Left colon (tissue), 2 donors: ENCODE measurements around the gene SUCLG1. TPM values are rescaled to one million over a fixed set of nuclear protein-coding genes. Genes with fewer than 3 reads are reported as not detected.
"Not testable (repeated sequence)": the region's sequence is repeated elsewhere in the genome, so short reads cannot be mapped to it uniquely, and the experiment has no call there.

Experiments
- ATAC-seq: fragments of 200-7000 bp; cut with Tn5 transposase; one replicate; pipeline ENCODE4 v1.9.1; 2020; ENCODE audit warnings: mild to moderate bottlenecking, moderate library complexity
- DNase-seq, 2 donors: peaks; one replicate each; pipeline ENCODE4 v3.0.0-alpha.2; 2020
- intact Hi-C, 2 donors: fragments of 100-400 bp; cut with DNase I in 1 of 2; cut with micrococcal nuclease in 1 of 2; formaldehyde crosslinking; loops; one replicate each; pipeline versions ENCODE4 v1.11.2 to v1.14.0; 2022; cut with DNase I, micrococcal nuclease
- total RNA-seq, 2 donors: library from RNA; stranded (reverse); fragmentation: NEBNext Ultra II Directional; extraction: Animal tissue kit (Norgen Biotek cat#: 25700); gene quantifications; one replicate each; pipeline ENCODE4 v1.2.1, GENCODE V29; 2021
- donor health status: DM: no; HTN: no; CAD: no.
- donor health status: DM: yes; HTN: yes; CAD: no.

Gene SUCLG1
- total RNA-seq, 2 donors from 2014 or later, result 201 to 234 TPM

DNA sequence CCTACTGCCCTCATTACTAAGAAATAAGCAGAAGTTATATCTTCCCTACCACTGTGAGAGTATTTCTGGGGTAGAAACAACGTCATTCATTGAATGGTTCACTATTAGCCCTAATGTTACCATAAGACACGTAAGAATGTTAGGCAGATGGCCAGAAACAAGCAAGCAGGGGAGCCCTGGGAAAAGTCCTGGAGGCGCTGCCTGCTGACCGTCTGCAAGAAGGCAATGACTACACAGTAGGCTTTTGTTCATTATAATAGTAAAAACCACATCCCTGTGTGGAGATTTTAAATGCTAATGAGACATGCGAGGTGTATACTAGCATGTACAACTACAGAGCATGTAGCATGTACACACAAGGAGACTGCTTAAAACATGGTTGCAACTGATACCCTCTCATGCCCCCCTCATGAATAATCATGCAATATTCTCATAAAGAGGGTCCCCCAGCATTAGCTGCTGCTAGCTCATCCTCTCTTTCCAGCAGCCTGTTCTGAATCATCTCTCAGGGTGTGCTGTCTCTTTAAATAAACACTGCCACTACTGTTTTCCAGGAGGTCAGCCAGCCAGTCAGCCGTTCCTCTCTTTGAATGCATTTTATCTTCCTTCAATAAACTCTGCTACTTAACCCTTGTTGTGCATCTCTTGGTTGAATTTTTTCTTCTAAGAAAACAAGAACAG is 23.6 kb downstream of the SUCLG1 start:
- DNase-seq, result no peak
- intact Hi-C loops, result no loop called here
- ATAC-seq, result peak; percentile 43

DNA sequence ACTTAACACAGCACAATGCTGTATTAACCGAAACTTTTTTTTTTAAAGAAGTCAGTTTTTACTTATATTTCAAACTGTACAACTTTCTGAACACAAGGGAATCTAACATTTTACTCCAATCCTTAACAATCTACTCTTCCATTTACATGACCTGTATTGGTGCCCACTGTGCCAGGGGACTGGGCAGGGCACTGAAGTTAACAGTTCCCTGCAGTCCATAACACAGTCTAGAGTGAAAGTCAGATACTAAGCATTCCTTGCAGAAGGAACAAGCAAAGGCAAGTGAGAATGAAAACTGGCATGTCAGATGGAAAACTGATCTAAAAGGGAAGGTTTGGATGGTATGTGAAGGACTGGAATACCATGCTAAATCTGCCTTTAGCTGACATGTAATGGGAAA is 29.8 kb downstream of the SUCLG1 start:
- DNase-seq, result no peak
- ATAC-seq, result no peak
- intact Hi-C loops, result no loop called here

DNA sequence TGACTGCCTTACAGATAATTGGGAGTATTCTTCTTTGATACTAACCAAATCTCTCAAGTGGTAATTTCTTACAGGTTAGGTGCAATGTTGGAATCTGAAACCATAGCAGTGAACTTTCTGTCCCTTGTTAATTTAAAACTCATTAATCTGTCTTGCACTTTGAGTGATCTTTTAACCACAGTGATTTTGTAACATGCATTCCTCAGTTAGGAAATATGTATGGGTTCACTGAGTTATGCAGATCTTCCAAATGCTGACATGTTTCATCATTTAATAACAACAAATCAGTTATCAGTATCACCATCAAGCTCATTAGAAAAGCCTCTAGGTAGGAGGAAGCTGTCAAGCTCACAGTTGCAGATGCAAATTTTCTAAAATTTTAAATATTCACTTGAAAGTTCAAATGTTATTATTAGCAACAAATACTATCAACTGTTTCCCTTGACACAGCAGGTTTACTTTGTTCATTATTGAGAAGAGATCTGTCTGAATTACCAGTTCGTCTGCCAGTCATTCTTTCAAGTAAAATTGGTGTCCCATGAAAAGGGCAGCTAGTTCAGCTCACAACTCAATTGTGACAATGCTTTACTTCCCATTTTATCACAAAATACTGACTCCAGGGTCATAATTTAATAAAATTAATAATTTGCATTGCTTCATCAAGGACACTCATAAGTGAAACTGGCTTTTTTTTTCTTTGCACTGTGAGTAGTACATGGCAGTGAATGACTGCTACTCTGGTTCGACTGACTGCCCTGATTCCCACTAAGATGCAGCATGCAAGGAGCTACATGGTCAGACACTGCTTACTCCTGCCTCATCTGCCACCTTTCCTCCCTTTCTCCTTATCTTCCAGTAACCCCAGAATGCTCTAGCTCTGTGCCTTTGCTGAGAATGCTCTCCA is 31.6 kb downstream of the SUCLG1 start:
- ATAC-seq (no peak), DNase-seq (no peak)
- intact Hi-C loops, result no loop called here

DNA sequence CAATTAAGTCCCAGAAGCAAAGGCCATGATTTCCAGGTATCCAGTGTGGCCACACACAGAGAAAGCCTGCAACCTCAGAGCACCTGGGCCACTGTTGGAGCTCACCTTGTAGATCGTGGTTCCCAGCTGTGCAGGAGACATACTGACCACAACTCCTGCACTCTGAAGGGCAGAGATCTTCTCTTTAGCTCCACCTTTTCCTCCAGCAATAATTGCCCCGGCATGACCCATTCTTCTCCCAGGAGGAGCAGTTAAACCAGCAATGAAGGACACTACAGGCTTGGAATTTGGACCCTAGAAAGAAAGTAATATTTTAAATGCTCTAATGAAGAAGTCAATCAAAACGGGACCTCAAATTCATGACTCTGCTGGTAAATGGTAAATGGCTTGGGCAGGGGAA is 33.8 kb downstream of the SUCLG1 start:
- peak; percentile 67 for ATAC-seq
- intact Hi-C loops, result no loop called here
- no peak for DNase-seq

DNA sequence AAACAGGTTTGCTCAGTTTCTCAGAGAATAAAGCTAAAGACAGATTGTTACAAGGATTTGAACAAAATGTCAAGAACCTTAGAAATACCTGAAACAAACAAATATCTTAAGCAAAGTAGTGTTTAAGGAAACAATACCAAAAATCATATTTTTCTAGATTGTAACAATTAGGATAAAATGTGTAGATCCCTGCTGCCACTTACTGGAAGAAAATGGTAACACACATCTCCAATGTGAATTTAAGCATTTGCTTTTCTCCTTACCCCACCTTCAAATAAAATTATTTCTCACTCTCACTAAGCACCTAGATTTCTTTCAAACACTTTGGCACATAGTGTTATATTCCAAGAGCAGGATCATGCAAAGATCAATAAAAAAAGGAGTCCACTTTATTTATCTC is 34.9 kb downstream of the SUCLG1 start:
- DNase-seq (no peak), ATAC-seq (no peak)
- intact Hi-C loops, result no loop called here

DNA sequence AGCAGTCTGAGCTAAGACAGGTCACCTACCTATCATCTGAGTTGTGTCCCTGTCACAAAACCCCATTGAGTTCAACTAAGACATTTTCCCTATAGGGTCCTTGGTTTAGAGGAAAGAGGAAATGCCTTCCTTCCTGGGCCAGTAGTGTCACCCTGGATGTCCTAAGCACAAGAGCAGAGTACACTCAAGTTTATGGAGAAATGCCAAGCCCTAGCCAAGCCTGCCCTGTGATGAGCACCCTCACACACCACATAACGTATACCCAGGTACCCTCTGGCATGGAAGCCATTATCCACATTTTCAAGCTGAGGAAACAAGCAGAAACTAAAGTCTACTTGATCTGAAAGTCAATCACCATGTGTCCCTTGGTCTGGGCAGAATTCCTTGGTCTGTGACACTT is 37.3 kb downstream of the SUCLG1 start:
- ATAC-seq, result peak; percentile 55
- intact Hi-C loops, result no loop called here

DNA sequence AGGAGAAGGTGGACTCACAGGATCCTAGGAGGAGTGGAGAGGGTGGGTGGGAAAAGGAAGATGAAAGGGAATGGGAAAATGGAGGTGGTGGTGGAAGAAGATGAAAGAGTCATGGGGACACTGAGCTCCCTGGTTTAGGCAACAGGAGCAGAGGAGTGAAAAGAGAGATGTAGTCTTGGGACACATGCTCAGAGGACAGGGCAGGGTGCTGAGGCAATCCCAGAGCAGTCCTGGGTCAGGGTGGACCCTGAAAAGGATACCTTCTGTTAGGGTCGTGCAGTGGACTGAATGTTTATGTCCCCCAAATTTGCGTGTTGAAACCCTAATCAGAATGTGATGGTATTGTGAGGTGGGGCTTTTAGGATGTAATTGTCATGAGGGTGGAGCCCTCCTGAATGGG is 37.9 kb downstream of the SUCLG1 start:
- ATAC-seq (no peak), DNase-seq (no peak)
- intact Hi-C loops, result no loop called here

More for the DNA sequence above, 37.3 kb downstream of the SUCLG1 start:
- DNase-seq, result no peak

DNA sequence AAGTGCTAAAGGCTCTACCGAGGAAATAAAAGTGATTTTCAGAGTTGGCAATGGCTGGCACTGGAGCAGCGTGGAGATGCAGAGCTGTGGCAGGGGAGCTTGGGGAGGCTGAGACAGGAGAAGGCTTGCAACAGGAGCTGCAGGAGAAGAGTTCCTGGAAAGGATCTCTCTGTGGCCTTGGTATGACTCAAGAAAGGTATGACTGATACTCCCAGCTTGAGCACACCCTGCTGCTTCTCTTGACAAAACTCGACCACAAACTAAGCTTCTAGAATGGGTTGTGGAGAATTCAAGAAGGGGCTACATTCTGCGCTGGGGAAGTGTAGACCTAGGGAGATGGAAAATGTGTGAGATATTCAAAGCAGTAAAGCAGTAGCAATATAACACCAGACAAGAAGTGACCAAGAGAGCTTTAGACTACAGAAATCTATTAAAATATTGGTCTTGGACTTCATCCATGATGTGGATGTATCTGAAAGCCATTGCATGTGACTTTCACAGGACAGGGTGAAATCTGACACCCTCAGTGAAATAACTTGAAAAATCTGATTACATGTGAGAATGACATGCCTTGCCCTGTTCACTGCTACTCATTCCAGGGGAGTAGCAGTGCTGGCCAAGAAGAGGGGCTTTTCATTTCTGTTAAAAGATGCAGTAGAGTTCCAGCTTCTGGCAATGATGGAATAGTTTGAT is 41.5 kb downstream of the SUCLG1 start:
- intact Hi-C loops, result no loop called here
- no peak for DNase-seq
- ATAC-seq, result no peak

DNA sequence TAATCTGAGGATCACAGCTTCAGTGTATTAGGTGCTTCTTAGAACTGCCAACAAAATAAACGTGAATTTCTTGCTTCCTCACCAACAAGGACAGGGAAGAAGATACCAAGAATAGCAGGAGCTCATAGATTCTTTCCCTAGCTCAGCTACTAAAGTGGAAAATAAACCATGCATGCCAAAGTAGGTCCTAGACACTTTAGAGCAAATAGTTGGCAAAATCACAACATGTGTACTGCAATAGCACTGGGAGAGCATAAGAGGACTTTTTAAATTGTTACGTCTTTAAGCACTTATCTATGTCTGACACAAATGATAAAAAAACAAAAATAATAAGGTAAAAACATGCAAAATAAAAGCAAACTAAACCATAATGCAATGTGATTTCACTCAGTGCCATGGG is 49.5 kb downstream of the SUCLG1 start:
- DNase-seq, result no peak
- intact Hi-C loops, result no loop called here
- no peak for ATAC-seq

DNA sequence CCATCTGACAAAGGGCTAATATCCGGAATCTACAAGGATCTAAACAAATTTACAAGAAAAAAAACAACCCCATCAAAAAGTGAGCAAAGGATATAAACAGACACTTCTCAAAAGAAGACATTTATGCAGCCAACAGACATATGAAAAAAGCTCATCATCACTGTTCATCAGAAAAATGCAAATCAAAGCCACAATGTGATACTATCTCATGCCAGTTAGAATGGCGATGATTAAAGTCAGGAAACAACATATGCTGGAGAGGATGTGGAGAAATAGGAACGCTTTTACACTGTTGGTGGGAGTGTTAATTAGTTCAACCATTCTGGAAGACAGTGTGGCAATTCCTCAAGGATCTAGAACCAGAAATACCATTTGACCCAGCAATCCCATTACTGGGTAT is 57.0 kb downstream of the SUCLG1 start:
- ATAC-seq, intact Hi-C loops, DNase-seq: not testable (repeated sequence)

DNA sequence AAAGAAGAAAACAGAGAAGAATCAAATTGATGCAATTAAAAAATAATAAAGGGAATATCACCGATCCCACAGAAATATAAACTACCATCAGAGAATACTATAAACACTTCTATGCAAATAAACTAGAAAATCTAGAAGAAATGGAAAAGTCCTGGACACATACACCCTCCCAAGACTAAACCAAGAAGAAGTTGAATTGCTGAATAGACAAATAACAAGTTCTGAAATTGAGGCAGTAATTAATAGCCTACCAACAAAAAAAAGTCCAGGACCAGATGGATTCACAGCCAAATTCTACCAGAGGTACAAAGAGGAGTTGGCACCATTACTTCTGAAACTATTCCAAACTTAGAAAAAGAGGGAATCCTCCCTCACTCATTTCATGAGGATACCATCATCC is 59.2 kb downstream of the SUCLG1 start:
- DNase-seq, intact Hi-C loops, ATAC-seq: not testable (repeated sequence)

DNA sequence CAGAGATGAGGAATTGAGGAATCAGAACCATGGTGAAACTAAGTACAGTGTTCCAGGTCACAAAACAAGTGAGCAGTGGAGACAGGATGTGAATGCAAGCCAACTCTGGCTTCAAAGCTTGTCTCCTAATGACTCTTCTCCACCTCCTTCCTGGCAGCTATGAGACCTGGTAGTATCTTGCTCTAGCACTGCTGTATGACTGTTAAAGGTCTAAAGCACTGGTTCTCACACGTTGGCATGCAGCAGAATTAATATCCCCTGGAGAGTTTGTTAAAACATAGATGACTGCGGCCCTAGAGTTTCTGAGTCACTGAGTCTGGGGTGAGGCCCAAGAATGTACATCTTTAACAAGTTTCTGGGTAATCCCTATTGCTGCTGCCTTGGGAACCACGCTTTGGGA is 63.3 kb downstream of the SUCLG1 start:
- no peak for DNase-seq
- intact Hi-C loops, result no loop called here
- ATAC-seq, result no peak

DNA sequence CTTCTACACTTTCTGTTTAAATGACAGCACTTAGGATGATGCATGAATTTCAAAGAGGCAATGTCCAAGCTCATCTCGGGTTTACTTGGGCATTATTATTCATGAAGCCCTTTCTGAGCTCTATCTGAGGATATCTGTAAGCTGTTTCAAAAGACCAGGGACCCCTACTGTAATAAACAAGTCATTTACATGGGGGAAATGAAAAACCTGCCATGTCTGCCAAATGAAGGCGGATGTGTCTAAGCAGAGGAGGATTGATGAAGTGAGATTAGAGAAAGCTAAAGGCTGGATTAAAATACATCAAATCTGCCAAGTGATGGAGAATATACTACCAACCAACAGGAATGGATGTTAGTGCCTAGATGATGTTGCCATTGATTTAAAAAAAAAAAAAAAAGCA is 64.5 kb downstream of the SUCLG1 start:
- DNase-seq (no peak), ATAC-seq (no peak)
- intact Hi-C loops, result no loop called here

DNA sequence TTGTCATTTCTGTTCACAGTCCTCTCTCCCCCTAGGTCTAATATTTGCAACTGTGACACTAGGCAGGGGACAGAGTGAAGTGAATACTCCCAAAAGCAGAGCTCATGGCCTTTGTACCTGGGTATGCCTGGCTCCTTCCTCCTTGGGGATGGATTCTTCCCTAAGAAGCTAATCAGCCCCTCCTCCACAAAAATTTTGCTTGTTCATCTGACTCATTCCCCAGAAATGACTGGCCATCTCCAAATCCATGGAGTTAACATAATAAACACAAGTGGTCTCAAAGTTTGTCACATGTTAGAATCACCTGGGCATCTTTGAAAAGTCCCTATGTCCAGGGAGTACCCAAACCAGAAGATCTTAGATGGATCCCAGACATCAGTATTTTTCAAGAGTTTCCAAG is 65.3 kb downstream of the SUCLG1 start:
- DNase-seq (no peak), ATAC-seq (no peak)
- intact Hi-C loops, result no loop called here

DNA sequence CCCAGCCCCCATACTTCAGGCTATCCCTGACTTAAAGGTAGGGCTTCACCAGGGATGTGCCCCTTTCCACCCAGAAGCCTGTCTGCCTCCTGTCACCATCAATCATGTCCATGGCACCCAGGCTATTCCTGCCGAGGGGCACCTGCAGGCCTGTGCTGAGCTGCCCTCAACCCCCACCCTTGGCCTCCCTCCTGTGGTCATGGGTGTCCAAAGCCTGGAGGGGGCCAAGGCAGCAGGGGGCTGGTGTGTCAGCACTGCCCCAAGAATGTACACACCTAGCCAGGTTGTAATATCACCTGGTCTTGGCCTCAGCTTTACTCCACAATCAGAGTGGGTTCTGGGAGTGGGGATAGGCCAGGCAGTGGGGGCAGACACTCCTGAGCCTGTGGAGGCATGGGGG is 69.3 kb downstream of the SUCLG1 start:
- ATAC-seq (no peak), DNase-seq (no peak)
- intact Hi-C loops, result no loop called here

DNA sequence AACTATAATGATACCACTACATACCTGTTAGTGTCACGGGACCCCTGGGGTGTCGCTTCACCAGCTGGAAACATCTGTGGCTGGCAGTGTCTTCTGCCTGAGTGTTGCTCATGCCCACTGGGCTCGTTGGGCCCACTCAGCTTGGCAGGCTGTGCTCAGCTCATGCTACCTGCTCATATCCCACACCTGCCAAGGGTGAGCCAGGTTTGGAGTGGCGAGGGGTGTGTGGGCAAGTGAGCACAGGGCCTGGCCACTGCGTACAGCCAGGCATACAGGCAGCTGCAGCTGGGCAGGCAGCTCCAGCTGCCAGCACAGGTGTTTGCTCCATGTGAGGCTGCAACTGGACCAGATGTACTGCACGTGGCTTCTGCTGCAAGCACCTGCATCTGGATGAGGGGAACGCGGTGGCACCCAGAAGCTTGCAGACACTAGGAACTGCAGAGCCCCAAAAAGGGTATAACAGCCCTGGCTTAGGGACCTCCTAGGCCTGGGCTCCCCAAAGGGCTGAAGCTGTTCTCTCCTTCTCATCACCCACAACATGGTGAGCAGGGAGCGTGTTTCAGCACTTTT is 70.1 kb downstream of the SUCLG1 start:
- DNase-seq (no peak), ATAC-seq (no peak)
- intact Hi-C loops, result no loop called here

DNA sequence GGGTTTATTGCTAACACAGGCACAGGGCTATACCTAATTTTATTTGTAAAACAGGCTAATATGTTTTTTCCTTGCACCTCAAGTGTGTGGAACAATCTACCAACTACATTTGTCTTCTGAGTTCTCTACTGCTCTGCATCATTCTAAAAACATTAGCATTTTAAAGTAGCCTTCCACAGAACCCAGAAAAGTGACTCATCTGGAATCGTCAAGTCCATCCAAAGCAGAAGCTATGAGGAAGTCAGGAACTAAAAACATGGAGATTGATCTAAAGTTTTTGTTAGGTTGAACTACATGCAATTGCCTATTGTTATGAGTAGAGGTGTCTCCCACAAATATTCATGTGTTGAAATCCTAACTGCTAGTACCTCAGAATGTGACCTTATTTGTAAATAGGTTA is 70.9 kb downstream of the SUCLG1 start:
- no peak for DNase-seq
- no peak for ATAC-seq
- intact Hi-C loops, result no loop called here

DNA sequence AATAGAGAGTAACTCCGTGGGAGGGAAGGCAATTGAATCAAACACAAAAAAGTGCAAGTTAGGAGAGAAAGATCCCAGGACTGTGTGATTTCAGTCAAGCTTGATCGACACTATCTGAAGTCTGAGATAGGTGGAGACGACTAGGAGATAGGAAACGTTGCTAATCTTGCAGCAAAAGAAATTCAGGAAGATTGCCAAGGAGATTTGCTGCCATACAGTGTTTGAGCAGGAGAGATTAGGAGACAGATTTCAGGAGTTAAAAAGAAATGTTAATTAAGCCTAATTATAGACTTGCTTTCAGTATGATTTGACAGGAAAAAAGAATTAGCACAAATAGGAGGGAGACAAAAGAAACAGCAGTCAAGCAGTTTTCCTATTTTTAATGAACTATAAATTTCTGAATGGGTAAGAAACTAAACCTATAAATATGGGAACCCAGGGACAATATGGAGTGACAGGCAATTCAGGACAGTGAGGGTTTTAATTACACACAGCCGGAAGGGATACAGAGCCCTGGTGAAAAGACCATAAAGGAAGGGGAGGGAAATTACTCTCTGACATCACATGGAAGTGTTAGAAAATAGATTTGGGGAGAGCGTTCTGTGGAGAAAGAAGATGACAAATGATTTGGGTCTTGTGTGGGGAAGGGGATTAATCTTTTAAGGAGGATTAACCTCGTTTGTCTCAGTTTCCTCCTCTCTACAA is 72.6 kb downstream of the SUCLG1 start:
- ATAC-seq, result no peak
- intact Hi-C loops, result no loop called here
- DNase-seq, result no peak

DNA sequence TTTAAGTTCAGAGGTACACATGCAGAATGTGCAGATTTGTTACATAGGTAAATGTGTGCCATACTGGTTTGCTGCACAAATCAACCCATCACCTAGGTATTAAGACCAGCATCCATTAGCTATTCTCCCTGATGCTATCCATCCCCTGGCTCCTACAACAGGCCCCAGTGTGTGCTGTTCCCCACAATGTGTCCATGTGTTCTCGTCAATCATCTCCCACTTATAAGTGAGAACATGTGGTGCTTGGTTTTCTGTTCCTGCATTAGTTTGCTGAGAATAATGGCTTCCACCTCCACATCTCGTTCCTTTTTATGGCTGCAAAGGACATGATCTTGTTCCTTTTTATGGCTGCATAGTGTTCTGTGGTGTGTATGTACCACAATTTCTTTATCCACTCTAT is 75.8 kb downstream of the SUCLG1 start:
- ATAC-seq, result no peak
- DNase-seq, result no peak
- intact Hi-C loops, result no loop called here
